GM21367 (cell line): Measurements from ENCODE around the gene ZNF277.
"Not testable (repeated sequence)": the region's sequence is repeated elsewhere in the genome, so short reads cannot be mapped to it uniquely, and the experiment has no call there.

Source experiments
- ATAC-seq: cut with Tn5 transposase; IDR thresholded peaks from one replicate; pipeline ENCODE4 v1.9.1; 2021; ENCODE audit not compliant: unreplicated experiment

Gene ZNF277

DNA sequence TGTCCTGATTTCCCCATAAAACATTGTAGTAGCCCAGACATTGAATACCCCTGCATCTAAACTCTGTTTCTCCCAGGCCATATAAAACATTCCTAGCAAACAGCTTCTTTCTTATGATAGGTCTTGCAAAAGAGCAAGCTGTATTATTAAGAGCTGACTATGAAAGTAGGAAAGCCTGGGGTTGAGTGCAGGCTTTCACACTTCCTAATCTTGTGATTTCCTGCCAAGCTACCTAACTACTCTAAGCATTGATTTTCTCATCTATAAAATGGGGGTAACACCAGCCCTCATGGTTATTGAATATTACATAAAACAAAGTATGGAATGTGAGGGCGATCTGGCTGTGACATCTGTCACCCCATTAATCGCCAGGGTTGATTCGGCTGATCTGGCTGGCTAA, 81.8 kb downstream of the ZNF277 start:
- ATAC-seq = no peak

DNA sequence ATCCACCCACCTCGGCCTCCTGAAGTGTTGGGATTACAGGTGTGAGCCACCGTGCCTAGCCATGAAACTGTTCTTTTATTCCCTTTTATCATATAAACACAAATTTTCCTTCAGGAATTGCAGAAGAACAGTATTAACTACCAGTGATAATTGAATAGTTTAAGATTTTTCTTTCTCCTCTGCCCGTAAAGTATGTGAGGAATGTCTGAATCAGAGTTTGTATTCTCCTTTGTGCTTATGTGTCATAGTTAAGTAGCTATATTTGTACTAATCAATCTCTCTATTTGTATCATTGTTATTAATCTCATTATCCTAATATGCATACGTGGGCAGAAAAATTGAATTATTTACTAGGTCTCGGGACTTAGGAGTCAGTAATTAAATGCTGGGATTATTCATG, 83.6 kb downstream of the ZNF277 start:
- no peak for ATAC-seq

DNA sequence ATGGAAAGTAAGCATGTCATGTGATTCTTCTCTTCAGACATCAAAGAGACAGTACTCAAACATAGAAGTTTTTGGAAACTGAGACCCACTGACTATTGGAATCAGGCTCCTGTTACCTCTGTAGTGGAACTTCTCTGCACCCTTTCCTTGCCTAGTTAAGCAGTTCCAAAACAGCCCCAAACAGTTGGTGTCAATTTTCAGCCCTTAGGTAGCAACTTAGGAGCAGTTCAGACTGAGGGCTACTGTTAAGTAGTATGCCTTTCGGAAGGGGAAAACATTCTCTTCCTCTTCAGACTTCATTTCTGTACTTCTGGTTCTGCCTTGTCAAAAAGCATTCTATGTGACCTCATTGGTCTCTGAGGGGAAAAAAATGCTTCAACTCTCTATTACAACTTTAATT, 85.7 kb downstream of the ZNF277 start:
- no peak for ATAC-seq

DNA sequence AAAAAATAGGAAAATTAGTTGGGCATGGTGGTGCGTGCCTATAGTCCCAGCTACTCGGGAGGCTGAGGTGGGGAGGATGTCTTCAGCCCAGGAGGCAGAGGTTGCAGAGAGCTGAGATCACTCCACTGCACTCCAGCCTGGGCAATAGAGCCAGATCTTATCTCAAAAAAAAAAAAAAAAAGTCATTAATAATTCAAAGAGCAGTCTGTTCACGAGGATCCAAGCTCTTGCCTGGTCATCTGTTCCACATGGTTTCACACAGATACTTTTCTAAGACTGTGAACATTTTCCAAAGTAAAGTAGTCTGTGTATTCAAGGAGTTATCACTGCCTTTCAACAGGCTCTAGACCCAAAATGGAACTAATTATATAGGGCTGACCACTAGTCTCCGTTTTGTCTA, 86.9 kb downstream of the ZNF277 start:
- ATAC-seq = no peak

DNA sequence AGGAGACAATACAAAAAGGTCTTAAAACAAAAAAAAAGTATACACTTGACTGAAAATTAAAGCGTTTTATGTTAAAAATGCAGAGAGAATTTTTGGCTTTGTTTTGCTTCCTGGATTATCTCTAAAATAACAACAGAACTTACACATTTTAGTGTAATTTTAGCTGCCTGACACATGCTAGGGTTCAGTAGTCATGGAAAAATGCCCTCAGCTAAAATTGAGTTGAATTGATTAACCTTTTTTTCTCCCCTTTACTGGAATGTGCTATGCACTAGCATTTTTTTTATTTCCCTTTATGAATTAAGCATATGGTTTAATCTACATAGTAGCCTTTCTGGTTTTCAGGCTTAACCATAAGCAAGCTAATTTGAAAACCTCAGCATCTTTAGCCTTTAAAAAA, 89.9 kb downstream of the ZNF277 start:
- no peak for ATAC-seq

DNA sequence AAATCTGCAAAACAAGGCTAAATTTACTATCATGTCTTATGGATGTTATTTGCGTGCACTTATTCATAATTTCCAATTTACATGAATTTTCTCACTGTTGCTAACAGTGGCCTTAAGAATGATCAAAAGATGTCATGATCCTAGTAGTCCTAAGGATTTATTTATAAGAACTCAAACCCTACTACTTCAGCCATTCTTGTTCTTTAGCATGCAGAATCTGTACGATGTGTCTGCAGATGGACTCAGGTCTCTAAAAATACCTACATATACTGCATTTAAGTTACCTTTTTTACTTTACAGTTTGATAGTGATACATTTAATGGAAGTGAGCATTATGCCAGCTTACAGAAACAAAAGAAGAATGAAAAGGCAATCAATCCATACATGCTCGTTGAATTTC, 91.2 kb downstream of the ZNF277 start:
- no peak for ATAC-seq

DNA sequence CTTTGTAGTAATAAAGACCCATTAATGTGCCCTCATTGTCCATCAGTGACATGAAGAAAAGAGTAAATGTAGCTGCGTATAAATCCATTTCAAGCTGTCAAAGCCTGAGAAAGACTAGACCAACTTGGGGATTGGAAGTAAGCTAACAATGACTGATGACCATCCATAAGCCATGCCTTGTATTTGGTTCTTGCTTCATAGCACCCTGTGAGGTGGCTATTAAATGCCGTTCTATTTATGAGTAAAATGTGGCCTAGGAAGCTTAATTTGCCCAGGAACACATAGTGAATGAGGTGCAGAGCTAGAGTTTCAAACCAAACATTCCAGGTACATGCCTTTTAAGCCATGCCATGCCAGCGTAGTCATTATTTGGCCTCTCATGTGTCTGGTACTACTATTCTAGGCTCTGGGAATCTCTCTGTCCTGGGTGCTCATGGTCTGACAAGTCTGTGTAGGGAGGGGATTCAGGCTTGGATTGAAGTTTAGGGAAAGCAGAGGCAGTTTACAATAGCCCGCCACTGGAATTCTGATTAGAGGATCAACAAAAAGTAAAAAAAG, 92.1 kb downstream of the ZNF277 start:
- ATAC-seq = no peak

DNA sequence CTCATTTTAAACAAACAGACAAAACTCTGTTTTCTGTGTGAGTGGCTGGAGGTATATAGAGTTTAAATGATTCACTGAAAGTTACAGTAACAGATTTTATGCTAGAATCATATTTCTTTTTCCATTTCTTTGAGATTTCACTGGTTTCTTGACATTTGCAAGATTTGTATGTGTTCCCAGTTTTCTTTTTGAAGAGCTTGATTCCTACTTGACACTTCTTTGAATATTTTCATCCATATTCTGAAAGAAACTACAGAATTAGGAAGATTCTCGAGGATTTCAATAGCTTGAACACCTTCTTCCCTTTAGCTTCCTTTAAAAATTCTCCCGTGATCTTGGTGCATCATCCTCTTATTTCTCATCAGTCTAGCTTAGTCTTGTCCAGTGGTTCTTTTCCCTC, 93.6 kb downstream of the ZNF277 start:
- ATAC-seq = no peak

DNA sequence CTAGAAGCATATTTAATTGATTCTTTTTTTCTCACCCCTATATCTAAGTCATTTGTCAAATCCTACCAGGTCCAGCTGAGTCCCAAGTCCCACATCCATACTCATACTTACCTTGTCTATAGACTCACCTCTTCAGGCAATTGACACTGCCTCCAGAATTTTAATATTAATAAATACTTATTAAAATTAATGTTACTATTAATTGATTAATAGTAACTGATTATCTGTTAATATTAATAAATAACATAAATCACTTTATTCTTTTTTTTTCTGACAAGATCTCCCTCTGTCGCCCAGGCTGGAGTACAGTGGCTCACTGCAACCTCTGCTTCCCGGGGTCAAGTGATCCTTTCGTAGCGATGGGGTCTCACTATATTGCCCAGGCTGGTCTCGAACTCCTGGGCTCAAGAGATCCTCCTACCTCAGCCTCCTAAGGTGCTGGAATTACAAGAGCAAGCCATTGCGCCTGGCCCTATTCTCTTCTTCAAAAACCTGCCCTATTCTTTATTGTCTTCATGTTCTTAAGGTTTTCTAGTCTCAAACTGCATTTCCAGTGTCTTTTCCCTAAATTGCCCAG, 94.4 kb downstream of the ZNF277 start:
- no peak for ATAC-seq

DNA sequence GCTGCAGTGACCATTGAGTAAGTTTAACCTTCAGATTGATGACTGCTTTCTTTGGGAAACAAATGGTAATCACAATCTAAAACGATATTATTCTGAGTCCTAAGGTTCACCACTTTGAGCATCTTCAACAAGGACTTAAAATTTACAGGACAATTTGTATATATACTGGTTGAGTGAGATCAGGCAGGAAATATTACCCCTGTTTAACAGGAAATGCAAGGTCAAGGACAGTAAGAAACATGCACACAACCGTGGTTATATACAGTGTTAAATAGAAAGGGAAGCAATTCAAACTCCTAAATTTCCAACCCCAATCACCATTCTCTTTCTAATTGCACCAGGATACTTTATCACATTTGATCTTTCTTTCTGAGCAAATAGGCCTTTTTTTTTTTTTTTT, 96.1 kb downstream of the ZNF277 start:
- ATAC-seq = no peak

DNA sequence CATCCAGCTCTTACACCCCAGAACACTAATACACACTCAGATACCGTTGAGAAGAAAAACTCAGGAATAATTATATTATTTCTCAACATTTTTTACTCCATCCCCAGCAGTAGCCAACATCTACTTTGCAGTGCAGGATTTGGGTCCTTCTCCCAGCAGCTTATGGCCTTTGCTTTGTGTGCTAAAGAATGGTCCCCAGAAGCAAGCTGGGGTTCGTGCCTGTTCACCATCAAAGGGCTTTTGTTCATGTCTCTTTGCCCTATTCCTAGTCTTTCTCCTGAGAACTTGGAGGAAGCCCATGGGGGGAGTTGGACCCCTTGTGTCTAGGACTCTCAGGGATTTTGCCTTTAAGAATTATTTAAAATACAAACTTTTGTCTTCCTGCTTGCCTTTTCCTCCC, 100.4 kb downstream of the ZNF277 start:
- ATAC-seq = no peak

DNA sequence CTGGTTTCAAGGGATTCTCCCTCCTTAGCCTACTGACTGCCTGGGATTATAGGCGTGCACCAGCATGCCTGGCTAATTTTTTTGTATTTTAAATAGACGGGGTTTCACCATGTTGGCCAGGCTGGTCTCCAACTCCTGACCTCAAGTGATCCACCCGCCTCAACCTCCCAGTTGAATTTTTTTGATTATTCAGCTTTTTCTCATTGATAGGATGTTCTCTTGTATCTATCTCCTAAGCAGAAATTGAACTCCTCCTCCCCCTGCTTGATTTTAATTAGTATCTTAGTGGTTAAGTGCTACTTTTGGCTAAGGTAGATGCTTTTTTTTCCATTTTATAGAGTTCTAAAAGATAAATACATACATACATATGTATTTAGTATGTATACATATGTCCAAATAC, 101.0 kb downstream of the ZNF277 start:
- no peak for ATAC-seq

DNA sequence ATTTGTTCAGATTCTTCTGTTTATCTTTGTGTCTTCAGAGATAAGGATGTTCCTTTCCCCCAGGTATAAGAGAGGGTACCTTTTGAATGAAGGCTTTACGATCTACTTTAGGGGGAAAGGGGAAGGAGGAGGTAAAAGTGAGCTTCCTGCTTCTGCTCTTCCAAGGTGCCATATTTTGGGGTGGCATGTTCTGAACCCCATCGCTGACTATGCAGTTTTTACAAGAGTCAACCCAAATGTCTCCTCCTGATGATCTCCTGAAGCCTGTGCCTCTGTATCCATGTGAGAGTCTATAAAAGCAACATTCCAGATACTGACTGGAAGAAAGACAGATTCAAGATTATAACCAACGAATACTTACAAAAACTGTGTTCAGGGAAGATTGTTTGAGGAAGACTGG, 102.5 kb downstream of the ZNF277 start:
- ATAC-seq = no peak

DNA sequence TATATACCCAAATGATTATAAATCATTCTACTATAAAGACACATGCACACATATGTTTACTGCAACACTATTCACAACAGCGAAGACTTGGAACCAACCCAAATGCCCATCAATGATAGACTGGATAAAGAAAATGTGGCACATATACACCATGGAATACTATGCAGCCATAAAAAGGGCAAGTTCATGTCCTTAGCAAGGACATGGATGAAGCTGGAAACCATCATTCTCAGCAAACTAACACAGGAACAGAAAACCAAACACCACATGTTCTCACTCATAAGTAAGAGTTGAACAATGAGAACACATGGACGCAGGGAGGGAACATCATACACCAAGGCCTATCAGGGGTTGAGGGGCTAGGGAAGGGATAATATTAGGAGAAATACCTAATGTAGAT, 110.3 kb downstream of the ZNF277 start:
- ATAC-seq = not testable (repeated sequence)

DNA sequence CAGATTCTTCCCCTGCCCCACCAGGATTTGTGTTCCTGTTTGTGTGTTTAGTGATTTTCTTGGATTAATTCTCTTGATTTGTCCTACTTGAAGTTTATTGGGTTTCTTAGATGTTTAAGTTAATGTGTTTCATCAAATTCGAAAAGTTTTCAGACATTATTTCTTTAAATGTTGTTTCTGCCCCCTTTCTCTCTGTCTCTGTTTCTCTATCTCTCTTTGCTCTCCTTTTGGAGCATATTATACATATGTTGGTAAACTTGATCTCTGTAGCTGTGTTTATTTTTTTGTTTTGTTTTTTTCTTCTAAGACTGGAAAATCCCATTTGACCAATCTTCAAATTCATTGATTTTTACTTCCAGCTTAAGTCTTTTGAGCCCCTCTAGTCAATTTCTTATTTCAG, 115.6 kb downstream of the ZNF277 start:
- ATAC-seq = no peak

DNA sequence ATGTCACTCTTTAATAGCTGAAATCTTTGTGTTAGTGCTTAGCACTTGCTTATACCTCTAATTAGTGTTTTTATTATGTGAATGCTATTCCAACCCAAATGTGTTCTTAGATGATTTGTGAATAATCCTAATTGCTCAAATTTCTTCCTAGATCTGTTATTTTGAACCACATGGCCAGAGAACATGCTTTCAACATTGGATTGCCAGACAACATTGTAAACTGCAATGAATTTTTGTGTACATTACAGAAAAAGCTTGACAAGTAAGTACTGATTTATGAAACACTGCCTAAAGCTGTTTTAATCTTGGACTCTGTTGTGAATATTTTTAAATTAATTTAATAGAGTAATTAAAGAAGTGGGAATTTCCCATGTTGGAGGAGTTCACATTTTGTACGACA, 121.1 kb downstream of the ZNF277 start:
- ATAC-seq = no peak

DNA sequence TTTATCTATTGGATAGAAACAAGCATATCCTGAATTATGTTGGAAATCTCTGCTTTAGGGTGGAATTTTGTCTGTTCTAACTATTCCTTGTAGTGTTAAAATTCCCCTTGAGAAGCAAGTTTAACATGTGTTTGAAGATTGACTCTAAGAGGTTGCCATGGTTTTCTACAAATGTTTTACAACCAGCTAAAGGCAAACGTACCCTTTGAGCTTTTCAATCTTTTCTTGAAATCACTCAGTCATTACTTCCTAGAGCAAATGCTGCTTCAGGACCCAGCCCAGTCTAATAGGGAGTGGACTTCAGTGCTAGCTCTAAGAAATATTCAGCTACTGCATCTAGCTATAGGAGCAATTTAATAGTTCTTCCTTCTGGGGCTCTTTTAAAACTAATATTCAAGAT, 125.0 kb downstream of the ZNF277 start:
- no peak for ATAC-seq

DNA sequence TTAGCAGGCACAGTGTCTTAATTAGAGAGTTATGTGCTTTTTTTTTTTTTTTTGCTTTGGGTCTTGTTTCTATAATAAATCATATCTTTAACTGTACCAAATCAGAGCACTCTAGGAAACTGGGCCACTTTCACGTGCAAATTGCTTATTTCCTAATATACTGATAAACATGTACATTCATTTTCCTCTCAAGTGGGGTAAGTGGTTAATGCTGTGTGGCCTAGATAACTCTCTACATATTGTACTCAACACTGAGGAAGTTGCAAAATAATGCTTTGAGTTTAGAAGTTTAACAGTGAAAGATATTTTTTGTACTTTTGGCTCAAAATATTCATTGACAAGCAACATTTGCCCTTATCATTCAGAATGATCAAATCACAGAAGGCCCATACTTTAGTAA, 127.9 kb downstream of the ZNF277 start:
- no peak for ATAC-seq

DNA sequence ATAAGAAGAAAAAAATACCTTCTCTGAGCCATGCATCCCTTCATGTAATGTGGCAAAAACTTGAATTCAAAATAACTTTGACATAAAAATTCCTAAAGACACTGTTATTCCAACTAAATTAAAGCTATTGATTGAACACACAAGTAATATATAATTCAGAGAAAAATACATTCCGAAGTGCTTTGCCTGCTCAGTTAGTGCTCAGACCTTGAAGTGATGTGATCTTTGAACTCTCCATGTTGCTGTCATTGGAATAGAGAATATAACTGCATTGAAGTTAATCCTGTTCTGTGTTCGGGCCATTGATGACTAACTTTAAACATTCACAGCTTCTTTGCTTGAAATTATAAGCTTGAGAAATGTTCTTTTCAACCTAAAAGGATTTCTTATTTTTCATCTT, 129.8 kb downstream of the ZNF277 start:
- no peak for ATAC-seq

DNA sequence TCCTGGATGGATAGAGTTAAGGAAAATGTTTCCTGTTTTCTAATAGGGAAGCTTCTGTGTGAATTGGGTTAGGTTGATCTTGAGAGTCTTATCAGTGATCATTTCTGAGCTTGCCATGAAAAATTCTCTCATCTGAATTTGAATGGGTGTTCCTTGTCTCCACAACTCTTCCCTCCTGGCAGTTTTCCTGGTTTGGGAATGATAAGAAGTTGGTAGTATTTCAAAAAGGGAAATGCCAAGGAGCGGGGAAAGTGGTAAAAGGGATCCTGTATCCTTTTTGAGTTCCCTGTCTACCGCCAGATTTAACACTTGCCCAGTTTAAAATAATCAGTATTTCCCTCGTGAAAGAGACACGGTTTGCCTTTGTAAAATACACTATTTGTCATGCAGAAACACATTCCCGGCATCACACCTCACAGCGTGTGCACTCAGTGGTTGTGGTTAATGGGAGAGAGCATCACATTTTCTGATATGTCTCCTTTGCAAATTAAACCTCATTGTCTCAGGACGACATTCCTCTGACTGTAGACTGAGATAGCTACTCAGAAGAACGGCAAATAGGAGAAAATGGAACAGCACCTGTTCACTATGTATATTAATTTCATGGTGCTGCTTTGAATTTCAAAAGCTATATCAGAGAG, 130.6 kb downstream of the ZNF277 start:
- no peak for ATAC-seq

DNA sequence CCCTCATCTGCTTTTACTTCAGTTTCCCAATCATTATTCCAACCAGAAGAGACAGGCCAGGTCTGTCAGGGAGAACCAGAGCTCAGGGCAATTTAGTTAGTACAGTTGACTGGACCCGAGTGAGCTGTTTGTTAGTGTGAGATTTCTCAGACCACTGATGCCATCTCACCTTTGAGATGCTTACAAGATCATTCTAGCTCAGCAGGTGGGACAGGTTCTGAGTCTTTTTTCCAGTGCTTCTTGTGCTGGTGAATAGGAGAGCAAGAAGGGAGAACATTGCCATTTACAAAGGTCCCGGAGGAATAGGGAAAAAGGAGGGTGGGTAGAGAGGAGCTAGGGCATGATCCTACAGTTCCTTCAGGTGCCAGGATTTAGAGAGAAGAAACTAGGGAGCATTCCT, 131.4 kb downstream of the ZNF277 start:
- ATAC-seq = no peak

DNA sequence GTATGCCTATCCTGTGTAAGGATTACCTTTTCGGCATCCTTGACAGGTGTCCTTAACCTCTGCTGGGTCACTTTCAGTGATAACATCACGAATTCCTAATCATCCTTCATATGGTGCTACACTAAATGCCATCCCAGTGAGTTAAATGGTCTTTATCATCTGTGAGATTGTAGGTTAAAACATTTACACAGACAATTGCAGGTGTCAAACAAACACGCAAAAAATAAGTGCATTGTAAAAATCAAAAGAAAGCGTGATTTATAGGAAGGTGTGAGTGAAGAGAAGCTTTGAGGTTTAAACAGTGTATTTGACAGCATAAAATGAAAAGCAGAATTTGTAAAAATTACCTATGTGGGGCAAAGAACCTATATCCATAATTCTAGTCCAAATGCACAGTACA, 132.3 kb downstream of the ZNF277 start:
- no peak for ATAC-seq

DNA sequence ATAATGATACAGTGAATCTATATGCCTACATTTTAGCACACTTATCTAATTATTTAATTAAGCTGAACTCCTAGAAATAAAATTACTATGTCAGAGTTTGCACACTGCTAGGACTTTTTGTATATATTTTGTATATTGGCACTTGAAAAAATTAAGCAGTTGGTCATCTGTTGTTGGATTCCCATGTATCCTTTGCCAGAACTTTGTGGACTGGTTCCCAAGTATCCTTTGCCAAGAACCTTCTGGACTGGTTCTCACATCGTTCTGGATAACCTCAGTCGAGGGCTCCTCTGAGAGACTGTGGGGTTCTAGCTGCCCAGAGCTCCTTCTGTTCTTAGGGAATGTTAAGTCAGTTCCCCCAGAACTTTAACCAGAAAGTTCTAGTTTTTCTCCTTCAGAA, 135.0 kb downstream of the ZNF277 start:
- no peak for ATAC-seq
